ENCODE results near the gene FBXL22. TPM values are rescaled to one million over a fixed set of nuclear protein-coding genes. Genes with fewer than 3 reads are reported as not detected.

FBXL22 gene, protein sequence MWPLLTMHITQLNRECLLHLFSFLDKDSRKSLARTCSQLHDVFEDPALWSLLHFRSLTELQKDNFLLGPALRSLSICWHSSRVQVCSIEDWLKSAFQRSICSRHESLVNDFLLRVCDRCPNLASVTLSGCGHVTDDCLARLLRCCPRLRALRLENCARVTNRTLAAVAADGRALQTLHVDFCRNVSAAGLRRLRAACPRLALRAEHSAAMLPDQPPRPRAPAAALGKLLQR
- total RNA-seq (2014; rRNA removed) (0.46 and 2.0 TPM in 2 replicates), Bru-seq, nascent RNA (percentile 45 among the genes with signal in this experiment), BruChase-seq, experiment 1, labeled RNA remaining after a 6-hour chase (percentile 34 among the genes with signal in this experiment), BruChase-seq, experiment 2, labeled RNA remaining after a 2-hour chase (percentile 33 among the genes with signal in this experiment)
- long read RNA-seq, partial matches to known transcripts: 0 of 1 reads
- long read RNA-seq, other reads (novel, unspliced or antisense): 1 of 1 reads

DNA sequence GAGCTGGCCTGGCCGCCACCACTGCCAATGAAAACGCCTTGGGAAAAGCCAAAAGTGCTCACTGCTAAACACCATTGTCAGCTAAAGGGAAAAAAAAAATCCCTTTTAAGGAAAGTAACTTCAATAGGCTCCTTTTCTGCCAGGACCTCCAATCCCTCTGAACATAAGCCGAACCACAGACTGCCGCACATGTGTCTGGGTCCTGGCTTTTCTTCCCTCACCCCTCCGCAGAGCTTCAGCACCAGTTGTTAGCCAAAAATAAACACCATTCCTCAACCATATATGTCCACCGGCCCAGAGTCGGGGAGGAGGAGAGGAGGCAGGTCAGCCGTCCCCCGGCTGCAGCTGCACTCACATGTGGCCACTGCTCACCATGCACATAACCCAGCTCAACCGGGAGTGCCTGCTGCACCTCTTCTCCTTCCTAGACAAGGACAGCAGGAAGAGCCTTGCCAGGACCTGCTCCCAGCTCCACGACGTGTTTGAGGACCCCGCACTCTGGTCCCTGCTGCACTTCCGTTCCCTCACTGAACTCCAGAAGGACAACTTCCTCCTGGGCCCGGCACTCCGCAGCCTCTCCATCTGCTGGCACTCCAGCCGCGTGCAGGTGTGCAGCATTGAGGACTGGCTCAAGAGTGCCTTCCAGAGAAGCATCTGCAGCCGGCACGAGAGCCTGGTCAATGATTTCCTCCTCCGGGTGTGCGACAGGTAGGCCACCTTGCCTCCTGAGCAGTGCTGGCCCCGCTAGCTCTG, at the start of gene FBXL22:
Gene FBXL22, plus strand, starts transcription at position 350 of the 753 bp plus-strand sequence. Its CDS starts 6 bp downstream, at position 356.
- DNase-seq: no peak
- Histone ChIP-seq H3K36me3 (ENCODE audit: low read depth, low read length) (peaks cover 6% of the 10 kb centered on the region; the same call in 1 of the 2 replicates), H3K27me3 (ENCODE audit: low read length) (no peaks in the 10 kb centered on the region), H3K9me2 (replicated peaks; ENCODE audit: low read length) (no peaks in the 10 kb centered on the region), H3K4me1 (ENCODE audit: insufficient read depth, low read length) (peaks cover 7% of the 10 kb centered on the region; the same call in 1 of the 2 replicates), H3K4me2 (ENCODE audit: low read length) (no peak within 1 kb of the TSS), H3K79me2 (ENCODE audit: low read length) (peaks cover 6% of the 10 kb centered on the region), H3K27ac (ENCODE audit: low read length) (no peak within 1 kb of the TSS), H4K20me1 (ENCODE audit: low read length) (no peaks in the 10 kb centered on the region), H3K4me3 (ENCODE audit: low read length) (no peak within 1 kb of the TSS), H3F3A (ENCODE audit: low read length, unreplicated experiment) (no peaks in the 10 kb centered on the region), H3K9me3 (ENCODE audit: low read length) (no peaks in the 10 kb centered on the region), H3K9ac (ENCODE audit: low read length) (no peak within 1 kb of the TSS), H2AFZ (ENCODE audit: low read length) (no peak within 1 kb of the TSS)
- no peak for ATAC-seq
- POLR2A ChIA-PET (ENCODE audit: unreplicated experiment): no interaction called here
- intact Hi-C loops (cut with micrococcal nuclease): loop anchor here (5.0 kb wide), 2 partner anchors 195 to 310 kb away; no protein-coding TSS in a partner anchor
- CTCF ChIA-PET: interaction anchor here (0.5 kb wide), 1 partner anchor 93 kb away, joined by 4 read pairs; no protein-coding TSS in a partner anchor
- BruUV-seq (replicated peaks): no TSS peak
- TF ChIP-seq EZH2 (IDR thresholded peaks at IDR 0.05; ENCODE audit: low read length, unreplicated experiment): no peak
- TF ChIP-seq EZH2phosphoT487 (IDR thresholded peaks at IDR 0.05; ENCODE audit: borderline replicate concordance, low read length): no peak
- TF ChIP-seq, protein P1, sequence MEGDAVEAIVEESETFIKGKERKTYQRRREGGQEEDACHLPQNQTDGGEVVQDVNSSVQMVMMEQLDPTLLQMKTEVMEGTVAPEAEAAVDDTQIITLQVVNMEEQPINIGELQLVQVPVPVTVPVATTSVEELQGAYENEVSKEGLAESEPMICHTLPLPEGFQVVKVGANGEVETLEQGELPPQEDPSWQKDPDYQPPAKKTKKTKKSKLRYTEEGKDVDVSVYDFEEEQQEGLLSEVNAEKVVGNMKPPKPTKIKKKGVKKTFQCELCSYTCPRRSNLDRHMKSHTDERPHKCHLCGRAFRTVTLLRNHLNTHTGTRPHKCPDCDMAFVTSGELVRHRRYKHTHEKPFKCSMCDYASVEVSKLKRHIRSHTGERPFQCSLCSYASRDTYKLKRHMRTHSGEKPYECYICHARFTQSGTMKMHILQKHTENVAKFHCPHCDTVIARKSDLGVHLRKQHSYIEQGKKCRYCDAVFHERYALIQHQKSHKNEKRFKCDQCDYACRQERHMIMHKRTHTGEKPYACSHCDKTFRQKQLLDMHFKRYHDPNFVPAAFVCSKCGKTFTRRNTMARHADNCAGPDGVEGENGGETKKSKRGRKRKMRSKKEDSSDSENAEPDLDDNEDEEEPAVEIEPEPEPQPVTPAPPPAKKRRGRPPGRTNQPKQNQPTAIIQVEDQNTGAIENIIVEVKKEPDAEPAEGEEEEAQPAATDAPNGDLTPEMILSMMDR (conservative IDR thresholded peaks at IDR 0.05; ENCODE audit: low read depth, low read length): no peak

DNA sequence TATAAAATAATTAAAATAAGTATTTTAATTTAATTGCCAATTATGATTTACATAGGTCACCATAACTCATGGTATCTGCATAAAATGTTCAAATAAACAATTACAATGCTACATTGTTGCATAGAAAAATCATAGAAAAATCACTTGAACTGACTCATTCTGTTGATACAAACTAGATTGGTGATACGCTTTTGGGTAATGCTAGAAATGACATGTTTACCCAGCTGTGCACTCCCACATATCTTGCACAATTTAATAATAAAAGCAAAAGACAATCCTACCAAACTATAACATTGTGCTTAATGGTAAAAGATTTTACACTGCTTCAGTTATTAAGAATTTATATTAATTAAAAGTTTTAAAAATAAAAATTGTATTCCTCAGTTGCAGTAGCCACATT, 45.8 kb upstream of the FBXL22 start:
- Histone ChIP-seq H3K4me1 (ENCODE audit: insufficient read depth, low read length) (peaks cover 20% of the 10 kb centered on the region), H3K9ac (ENCODE audit: low read length) (no peak overlapping the region), H3K79me2 (ENCODE audit: low read length) (peaks cover 13% of the 10 kb centered on the region; the same call in 1 of the 2 replicates), H3K27me3 (ENCODE audit: low read length) (no peaks in the 10 kb centered on the region), H3K9me2 (replicated peaks; ENCODE audit: low read length) (no peaks in the 10 kb centered on the region), H3F3A (ENCODE audit: low read length, unreplicated experiment) (no peaks in the 10 kb centered on the region), H4K20me1 (ENCODE audit: low read length) (no peaks in the 10 kb centered on the region), H3K9me3 (ENCODE audit: low read length) (no peaks in the 10 kb centered on the region), H3K27ac (ENCODE audit: low read length) (no peak overlapping the region), H3K4me2 (ENCODE audit: low read length) (no peak overlapping the region), H3K4me3 (ENCODE audit: low read length) (no peak overlapping the region), H3K36me3 (ENCODE audit: low read depth, low read length) (peaks cover 6% of the 10 kb centered on the region), H2AFZ (ENCODE audit: low read length) (no peak overlapping the region)
- DNase-seq (peak; percentile 47), ATAC-seq (peak; percentile 62)
- BruUV-seq (replicated peaks): no TSS peak
- no peak for TF ChIP-seq EZH2 (IDR thresholded peaks at IDR 0.05; ENCODE audit: low read length, unreplicated experiment)
- TF ChIP-seq, protein P1 (conservative IDR thresholded peaks at IDR 0.05; ENCODE audit: low read depth, low read length): no peak
- TF ChIP-seq EZH2phosphoT487 (IDR thresholded peaks at IDR 0.05; ENCODE audit: borderline replicate concordance, low read length): no peak
- intact Hi-C loops (cut with micrococcal nuclease): no loop called here
- POLR2A ChIA-PET (ENCODE audit: unreplicated experiment): interaction anchor here (0.6 kb wide), 2 partner anchors 47 to 780 kb away, joined by 4 to 6 read pairs; no protein-coding TSS in a partner anchor
- CTCF ChIA-PET: interaction anchor here (0.6 kb wide), 1 partner anchor 28 kb away, joined by 3 read pairs; no protein-coding TSS in a partner anchor

Data from PC-3 (cell line).